HG03064 (cell line): ENCODE results near the gene IPO11.
"Not testable (repeated sequence)": the region's sequence is repeated elsewhere in the genome, so short reads cannot be mapped to it uniquely, and the experiment has no call there.

Experiments used
- ATAC-seq: cut with Tn5 transposase; IDR thresholded peaks from one replicate; pipeline ENCODE4 v1.9.1; 2021; ENCODE audit warnings: low read depth; ENCODE audit not compliant: unreplicated experiment

IPO11 gene

DNA sequence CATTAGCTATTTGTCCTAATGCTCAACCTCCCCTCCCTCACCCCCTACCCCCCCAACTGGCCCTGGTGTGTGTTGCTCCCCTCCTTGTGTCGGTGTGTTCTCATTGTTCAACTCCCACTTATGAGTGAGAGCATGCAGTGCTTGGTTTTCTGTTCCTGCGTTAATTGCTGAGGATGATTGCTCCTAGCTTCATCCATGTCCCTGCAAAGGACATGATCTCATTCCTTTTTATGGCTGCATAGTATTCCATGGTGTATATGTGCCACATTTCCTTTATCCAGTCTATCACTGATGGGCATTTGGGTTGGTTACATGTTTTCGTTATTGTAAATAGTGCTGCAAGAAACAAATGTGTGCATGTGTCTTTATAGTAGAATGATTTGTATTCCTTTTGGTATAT is 153.2 kb downstream of the IPO11 start:
- ATAC-seq, result not testable (repeated sequence)

DNA sequence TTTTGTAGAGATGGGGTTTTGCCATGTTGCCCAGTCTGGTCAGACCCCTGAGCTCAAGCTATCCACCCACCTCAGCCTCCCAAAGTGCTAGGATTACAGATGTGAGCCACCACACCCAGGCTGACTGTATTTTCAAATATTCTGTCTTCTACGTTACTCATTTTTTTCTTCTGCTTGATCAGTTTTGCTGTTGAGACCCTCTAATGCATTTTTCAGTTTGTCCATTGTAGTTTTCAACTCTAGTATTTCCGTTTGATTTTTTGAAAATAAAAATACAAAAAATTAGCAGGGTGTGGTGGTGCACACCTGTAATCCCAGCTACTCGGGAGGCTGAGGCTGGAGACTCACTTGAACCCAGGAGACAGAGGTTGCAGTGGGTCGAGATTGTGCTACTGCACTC is 155.6 kb downstream of the IPO11 start:
- ATAC-seq, result no peak

DNA sequence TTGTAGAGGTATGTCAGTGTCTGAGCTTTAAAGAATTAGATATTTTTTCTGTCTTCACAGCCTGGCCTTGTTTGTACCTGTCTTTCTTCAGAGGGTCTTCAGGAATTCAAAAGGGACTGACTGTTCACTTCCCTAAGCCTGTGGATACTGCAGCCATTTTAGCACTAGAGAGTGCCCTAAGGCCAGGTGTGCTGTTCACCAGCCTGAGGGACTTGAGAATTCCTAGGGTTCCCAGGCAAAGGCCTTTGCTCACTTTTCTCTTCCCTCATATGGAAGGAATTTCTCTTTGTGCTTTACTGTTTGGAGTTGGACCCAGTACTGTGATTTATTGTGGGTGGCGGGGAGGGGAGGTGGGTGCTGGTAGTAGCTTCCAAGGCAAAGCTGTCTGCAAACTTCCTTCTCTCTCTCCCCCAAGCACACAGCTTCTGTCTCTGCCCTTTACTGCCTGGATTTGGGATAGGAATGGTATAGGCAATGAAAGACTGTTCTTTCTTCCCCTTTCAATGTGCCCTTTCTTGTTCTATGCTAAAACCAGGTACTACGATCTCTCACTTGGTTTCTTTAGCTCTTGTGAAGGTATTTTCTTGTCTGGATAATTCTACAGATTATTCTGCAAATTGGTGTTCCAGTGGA is 156.4 kb downstream of the IPO11 start:
- ATAC-seq, result no peak

DNA sequence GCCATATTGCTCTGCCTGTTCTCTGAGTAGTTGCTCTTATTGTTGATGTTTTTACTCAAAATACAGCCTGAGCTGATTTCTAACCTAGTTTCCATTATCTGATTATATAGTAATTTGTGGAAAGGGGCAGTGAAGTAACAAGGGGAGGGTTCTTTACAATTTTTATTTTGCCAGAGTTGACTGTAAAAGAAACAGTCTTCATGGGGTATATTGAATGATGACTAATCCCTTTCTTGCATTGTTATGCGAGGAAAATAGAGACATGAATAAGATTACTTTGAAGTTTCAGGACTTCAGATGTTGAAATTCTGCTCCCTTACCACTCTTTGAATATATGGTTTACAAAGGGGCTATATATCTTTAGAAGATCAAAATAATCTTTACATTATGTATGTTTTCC is 156.9 kb downstream of the IPO11 start:
- no peak for ATAC-seq

DNA sequence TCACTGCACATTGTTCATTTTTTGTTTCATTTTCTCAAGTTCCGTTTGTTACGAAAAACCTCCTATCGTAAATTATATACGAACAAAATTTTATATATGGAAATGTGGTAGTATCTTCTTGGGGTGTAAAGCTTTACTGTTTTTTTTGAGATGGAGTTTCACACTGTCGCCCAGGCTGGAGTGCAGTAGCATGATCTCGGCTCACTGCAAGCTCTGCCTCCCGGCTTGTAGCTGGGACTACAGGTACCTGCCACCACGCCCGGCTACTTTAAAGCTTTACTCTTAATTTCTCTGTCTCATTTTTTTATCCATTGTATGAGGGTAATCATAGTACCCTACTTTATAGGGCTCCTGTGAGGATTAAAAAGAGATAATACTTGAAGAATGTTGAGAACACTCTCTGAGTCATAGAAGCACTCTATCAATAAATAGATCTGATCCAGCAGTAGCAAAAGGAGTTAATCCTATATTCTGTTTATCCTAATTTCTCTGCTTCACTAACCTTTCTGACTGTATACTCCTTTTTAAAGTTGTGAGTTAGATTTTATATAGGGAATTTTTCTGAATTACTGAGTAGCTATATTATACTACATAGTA is 160.5 kb downstream of the IPO11 start:
- ATAC-seq, result no peak

DNA sequence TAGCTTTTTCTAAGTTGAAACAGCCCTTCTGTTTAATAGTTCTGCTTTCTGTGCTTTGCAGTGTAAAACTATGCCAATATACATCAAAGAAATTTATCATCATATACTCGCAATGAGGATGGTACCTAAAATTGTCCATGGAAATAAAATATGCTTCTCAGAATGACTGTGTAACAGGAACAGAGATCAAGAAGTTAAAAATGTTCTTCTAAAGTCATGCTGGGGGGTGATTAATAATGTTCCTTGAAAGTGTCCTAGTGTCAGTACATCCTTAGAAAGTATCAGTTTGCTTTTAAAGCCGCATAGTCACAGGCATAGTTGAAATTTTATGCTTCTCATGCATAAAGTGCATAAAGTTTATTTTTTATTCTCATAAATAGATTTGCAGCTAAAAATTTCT is 162.0 kb downstream of the IPO11 start:
- ATAC-seq, result no peak

DNA sequence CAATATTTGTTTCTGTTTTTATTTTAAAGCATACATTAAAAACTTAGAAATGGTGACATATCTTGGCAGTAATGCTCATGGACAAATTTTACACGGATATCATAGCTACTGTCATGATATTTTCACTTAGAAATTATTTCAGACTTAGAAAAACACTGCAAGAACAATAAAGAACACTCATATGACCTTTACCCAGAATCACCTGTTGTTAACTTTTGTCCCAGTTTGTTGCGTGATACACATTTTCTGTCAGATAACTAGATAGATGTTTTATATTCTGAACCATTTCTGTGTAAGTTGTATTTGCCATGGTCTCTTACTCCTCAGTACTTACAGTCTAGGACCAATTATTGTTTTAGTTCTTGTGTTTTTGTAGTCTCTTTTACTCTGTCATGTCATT is 162.5 kb downstream of the IPO11 start:
- ATAC-seq, result no peak

DNA sequence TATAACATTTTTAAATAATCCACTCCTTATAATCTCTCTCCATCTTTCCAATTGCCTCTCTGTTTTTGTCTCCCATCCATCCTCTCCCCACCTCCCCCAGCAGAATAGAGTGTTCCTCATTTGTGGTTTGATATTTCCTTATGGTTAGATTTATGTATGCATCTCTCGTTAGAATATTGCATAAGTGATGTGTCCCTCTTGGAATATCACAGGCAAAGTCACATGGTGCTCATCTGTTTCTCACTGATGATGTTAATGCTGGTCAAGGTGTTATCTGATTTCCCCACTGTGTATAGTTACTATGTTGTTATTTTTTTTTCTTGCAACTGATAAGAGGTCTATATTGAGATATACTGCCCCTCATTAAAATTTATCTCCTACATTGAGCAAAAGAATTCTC is 162.9 kb downstream of the IPO11 start:
- no peak for ATAC-seq

DNA sequence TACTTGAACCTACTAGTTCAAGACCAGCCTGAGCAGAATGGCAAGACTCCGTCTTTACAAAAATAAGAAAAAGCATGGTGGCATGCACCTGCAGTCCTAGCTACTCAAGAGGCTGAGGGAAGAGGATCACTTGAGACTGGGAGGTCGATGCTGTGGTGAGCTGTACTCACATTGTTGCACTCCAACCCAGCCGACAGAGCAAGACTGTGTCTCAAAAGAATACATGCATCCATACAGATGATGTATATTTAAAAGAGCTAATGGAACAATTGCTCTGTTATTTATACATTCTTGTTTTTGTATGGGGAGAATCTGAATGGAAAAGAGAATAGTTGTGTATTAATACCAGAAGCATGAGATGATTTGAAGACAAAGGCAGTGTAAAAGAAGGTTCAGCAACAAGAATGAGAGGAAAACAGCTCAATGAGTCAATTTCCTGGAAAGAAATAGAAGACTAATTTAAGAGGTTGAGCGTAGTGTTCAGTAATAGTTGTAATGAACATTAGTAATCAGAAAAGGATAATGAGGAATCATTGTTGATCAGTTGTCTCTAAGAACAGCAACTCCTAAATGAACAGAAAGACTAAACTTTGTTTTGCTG is 164.1 kb downstream of the IPO11 start:
- no peak for ATAC-seq

DNA sequence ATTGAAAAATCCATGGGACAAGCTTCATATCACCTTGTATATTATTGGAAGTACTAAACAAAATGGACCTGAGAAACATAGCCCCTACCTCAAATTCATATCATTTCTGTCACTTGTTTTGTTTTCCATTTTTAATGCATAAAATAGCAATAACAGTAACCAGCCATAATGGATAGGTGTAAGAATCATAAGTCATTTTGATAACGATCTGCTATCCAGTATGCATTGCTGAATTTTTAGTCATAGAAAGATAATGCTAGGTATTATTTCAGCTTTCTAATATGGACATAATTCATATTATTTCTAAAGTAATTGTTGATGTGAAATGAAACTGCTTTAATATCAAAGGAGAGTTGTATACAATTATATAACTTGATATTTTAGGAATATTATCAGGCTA is 164.9 kb downstream of the IPO11 start:
- ATAC-seq, result no peak

DNA sequence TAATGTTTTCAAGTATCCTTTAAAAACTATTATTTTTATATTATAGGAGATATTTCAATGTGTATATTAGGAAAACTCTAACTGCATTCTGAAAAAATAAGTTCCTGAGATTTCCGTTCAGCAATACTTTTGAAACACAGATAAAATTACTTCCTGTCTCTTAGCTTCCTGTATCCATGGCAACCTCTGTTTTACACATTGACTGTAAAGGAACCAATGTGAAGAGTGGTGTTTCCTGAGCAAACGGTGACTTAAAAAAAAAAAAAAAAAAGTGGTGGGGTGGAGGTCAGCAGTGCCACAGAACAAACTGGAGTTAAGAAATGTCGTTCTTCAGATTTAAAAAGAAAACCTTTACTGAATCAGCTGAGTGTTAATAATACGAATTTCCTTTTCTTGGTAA is 166.0 kb downstream of the IPO11 start, which contains the start of gene LRRC70:
LRRC70 (plus strand) TSS at position 280 of the 400 bp plus-strand sequence. CDS start 620 bp downstream, outside the sequence.
- peak; percentile 75 for ATAC-seq

DNA sequence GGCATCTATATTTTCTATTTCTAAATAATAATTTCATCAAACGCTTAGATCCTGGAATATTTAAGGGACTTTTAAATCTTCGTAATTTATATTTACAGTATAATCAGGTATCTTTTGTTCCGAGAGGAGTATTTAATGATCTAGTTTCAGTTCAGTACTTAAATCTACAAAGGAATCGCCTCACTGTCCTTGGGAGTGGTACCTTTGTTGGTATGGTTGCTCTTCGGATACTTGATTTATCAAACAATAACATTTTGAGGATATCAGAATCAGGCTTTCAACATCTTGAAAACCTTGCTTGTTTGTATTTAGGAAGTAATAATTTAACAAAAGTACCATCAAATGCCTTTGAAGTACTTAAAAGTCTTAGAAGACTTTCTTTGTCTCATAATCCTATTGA is 167.2 kb downstream of the IPO11 start:
- ATAC-seq, result no peak

DNA sequence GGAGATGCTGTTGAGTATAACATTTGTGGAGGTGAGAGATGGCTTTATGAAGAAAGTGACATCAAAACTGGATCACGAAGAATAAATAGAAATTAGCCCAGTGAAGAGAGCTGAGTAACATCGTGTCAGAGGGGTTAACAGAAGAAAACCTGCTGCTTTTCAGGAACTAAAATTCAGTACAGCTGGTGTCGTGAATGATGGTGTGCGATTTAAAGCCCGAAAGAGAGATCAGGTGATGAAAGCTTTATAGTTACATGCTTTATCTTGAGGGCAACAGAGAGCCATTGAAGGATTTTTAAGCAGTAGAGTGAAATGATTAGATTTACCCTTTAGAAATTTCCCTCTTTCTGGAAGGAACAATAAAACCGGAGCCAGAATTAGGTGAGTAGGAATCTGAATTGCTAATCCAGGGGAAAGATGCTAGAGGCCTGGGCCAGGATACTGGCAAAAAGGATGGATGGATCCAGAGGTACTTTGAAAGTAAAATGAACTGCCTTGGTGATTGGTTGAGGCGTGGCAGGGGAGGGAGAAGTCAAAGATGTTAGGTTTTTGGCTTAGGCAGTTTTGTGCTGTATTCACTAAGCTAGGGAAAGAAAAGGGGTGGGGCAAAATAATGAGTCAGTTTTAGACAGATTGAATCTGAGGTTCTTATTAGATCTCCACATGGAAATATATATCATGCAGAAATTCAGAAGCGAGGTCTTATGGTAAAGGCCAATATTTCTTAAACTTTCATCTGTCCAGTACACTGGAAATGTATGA is 169.5 kb downstream of the IPO11 start:
- ATAC-seq, result no peak

DNA sequence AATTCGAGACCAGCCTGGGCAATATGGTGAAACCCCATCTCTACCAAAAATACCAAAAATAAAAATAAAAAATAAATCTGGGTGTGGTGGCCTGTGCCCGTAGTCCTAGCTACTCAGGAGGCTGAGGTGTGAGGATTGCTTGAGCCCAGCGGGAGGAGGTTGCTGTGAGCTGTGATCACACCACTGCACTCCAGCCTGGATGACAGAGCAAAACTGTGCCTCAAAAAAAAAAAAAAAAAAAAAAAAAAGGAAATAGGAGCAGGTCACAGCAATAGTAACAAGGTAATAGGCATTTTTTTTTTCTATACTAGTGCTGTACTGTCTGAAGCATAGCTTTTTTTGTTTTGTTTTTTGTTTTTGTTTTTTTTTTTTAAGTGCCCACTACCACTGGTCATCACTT is 171.8 kb downstream of the IPO11 start:
- no peak for ATAC-seq

DNA sequence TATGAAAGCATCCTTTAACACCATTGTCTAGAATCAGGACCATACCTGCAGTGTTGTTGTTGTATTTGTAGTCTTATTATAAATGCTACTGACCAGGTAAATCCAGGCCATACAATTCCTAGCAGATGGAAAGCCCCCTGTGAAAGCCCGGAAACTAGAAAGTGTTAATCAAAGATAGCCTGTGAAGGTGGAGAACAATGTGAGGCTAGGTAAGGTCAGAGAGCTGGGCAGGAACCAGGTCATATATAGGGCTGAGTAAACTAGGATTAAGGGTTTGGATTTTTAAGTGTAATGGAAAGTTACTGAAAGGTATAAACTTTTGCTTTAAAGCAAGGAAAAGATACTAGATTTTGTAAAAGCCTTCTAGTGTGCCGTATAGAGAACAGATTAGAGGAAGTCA is 172.7 kb downstream of the IPO11 start:
- no peak for ATAC-seq

DNA sequence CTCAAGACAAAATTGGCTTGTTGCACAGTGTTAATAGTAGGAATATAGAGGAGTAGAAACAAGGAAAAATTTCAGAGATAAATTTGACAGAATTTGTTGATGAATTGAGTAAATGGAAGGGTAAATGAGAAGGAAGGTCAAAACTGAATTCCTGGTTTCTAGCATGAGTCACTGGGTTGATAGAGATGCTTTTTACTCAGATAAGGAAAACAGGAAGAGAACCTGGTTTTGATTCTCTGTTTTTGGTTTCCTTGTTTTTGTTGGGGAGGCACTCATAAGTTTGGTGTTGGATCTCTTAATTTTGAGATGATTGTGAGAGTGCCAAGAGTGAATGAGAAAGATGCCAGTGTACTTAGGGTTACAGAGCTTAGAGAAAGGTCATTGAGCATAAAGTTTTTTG is 173.2 kb downstream of the IPO11 start:
- no peak for ATAC-seq

DNA sequence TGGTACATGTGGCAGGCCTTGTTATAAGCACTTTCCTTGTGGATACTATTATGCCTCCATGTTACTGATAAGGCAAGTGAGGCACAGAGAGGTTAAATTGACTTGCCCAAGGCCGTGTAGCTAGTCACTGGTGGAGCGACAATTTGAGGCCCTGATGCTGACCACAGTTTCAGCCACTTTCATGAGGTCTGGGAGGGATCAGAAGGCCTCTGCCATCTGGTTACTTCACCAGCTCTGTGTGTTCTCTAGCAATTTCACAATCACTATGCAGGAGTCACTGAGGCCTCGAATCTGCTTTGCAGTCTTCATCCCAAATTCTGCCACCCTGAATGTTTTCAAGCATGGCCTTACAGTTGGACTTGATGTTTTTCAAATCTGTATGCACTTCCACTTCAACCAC is 175.2 kb downstream of the IPO11 start:
- ATAC-seq, result no peak

DNA sequence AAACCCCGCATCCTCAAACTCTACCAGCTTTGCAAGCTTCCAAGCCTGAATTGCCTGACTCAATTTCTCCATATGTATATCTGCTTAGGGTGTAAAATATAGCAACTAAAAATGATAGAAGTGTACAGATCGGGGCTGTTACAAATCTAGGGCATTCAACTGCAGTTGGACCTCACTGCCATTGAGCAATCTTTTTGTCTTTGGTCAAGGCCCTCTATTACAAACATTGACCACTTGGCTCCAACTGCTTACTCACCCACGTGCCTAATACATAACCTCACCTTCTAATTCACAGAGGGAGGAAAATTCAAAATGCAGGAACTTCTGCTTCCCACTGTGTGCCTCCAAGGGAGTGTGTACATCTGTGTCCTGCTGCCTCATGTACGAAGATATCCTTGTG is 176.1 kb downstream of the IPO11 start:
- ATAC-seq, result no peak

DNA sequence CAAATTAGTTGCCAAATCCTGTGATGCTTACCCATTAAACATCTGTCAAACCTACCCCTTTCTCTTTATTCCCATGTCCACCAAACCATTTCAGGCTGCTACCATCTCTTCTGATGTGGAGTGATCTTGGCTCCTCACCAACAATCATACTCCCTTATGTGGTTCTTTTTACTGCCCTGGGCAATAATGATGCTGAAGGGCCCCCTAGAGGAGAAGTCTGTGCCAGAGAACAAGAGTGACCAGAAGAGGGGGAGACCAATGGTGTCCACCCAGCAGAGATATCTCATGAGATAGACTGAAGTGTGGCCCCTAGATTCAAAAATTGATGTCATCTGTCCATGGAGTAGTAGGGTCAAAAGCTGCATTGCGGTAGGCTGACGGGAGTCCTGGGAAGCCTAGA is 176.9 kb downstream of the IPO11 start:
- ATAC-seq, result no peak

DNA sequence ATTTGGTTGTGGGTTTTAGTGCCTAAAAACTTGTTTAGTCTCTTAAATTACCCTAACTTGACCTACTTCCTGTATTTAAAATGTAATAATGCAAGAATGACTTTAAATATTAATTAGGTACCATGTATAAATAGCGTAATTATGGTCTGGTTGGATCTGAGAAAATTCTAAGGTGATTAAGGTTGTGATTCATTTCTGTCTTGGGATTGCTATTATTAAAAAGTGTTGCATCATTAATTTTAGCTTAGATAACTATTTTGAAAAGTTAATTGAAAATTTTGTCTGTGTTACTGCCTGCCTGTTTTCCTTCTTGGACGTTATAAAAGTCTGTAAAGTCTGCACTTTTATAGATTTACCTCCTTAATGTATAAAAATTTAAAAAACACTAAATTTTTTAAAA is 177.8 kb downstream of the IPO11 start:
- no peak for ATAC-seq

DNA sequence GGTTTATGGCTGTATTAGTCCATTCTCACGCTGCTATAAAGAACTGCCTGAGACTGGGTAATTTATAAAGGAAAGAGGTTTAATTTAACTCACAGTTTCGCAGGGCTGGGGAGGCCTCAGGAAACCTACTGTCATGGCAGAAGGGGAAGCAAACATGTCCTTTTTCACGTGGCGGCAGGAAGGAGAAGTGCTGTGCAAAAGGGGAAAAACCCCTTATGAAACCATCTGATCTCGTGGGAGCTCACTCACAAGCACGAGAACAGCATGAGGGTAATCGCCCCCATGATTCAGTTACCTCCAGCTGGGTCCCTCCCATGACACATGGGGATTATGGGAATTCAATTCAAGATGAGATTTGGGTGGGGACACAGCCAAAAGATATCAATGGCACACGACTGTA is 180.0 kb downstream of the IPO11 start:
- ATAC-seq, result no peak

DNA sequence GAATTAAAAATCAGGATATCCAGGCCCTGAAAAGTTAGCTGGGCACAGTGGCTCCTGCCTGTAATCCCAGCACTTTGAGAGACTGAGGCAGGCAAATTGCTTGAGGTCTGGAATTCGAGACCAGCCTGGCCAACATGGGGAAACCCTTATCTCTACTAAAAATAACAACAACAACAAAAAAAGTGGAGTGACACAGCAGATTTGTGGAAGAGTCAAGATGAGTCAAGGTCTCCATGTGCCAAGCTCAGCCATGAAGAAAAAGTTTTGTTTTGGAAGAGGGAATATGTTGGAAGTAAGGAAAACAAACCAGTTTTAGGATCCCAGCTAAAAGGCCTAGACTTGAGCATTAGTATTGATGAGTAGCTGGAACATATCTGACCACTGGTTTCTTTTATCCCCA is 180.8 kb downstream of the IPO11 start:
- ATAC-seq, result no peak
